ENCODE results near the gene POLR3GL. TPM values are rescaled to one million over a fixed set of nuclear protein-coding genes. Genes with fewer than 3 reads are reported as not detected.

POLR3GL gene
- total RNA-seq, 1 donor = 11.2 TPM

GRCh38 chr1:145957443-145958319 lies 6.8 kb upstream of the POLR3GL start, which contains the start of gene LIX1L:
Gene LIX1L (minus strand): TSS chr1:145958017. CDS start chr1:145957927, 90 bp downstream.
- peak; percentile 97 for DNase-seq (ENCODE audit: low read depth)
- TF ChIP-seq CTCF (IDR thresholded peaks at IDR 0.05; ENCODE audit: insufficient read depth, low read depth, low read length) = no peak
- peak within 1 kb of the TSS; percentile 81 for H3K4me3 ChIP-seq (ENCODE audit: low read depth, low read length)

- no peak for TF ChIP-seq CTCF (IDR thresholded peaks at IDR 0.05; ENCODE audit: insufficient read depth, low read depth, low read length)
- H3K4me3 ChIP-seq (ENCODE audit: low read depth, low read length) = no peak overlapping the region
- no peak for DNase-seq (ENCODE audit: low read depth)
Measured at GRCh38 chr1:145958734-145959133, 5.8 kb upstream of the POLR3GL start.

GRCh38 chr1:145959333-145959732 lies 5.2 kb upstream of the POLR3GL start:
- DNase-seq (ENCODE audit: low read depth) = no peak
- no peak overlapping the region for H3K4me3 ChIP-seq (ENCODE audit: low read depth, low read length)
- no peak for TF ChIP-seq CTCF (IDR thresholded peaks at IDR 0.05; ENCODE audit: insufficient read depth, low read depth, low read length)

- no peak for TF ChIP-seq CTCF (IDR thresholded peaks at IDR 0.05; ENCODE audit: insufficient read depth, low read depth, low read length)
- H3K4me3 ChIP-seq (ENCODE audit: low read depth, low read length) = peak overlapping the region; percentile 83
- no peak for DNase-seq (ENCODE audit: low read depth)
Measured at GRCh38 chr1:145959957-145960467, 4.5 kb upstream of the POLR3GL start.

GRCh38 chr1:145960468-145961108 lies 3.9 kb upstream of the POLR3GL start:
- no peak for TF ChIP-seq CTCF (IDR thresholded peaks at IDR 0.05; ENCODE audit: insufficient read depth, low read depth, low read length)
- H3K4me3 ChIP-seq (ENCODE audit: low read depth, low read length) = peak overlapping the region; percentile 83
- peak; percentile 69 for DNase-seq (ENCODE audit: low read depth)

GRCh38 chr1:145961109-145961424 lies 3.4 kb upstream of the POLR3GL start:
- no peak for DNase-seq (ENCODE audit: low read depth)
- H3K4me3 ChIP-seq (ENCODE audit: low read depth, low read length) = peak overlapping the region; percentile 83
- no peak for TF ChIP-seq CTCF (IDR thresholded peaks at IDR 0.05; ENCODE audit: insufficient read depth, low read depth, low read length)

Data from fibroblast of villous mesenchyme (primary cell).